Stimulated activated CD8-positive, alpha-beta memory T cell treated with anti-CD3 and anti-CD28 coated beads, Interleukin-15, amount 100 ng/mL, for 24 hours (primary cell): ENCODE measurements around the gene SLC24A3.
"Not testable (repeated sequence)": the region's sequence is repeated elsewhere in the genome, so short reads cannot be mapped to it uniquely, and the experiment has no call there.

Source experiments
- DNase-seq: peaks from one replicate; pipeline ENCODE4 v3.0.0-alpha.2; 2020; ENCODE audit warnings: low read depth

The SLC24A3 gene

DNA sequence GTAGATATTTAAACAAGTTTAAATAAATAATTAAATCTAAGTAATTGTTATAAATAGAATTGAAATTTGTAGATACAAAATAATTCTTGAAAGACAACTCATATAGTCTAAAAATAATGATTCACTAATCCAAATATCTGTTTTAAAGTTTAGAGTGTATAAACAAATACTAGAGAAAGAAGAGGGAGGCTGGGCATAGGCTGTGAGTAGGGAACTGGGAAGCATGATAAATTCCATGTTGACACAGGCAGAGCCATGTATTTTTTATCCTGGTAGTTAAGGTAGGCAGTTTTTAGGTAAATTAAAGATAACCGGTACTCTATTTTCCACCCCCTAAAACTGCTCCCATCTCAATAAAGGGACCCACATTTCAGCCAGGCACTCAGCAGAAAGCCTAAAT lies 534.0 kb downstream of the SLC24A3 start:
- no peak for DNase-seq

GRCh38 chr20:19747903-19748302 lies 535.5 kb downstream of the SLC24A3 start:
- DNase-seq: no peak

- DNase-seq: no peak
These were observed 536.2 kb downstream of the SLC24A3 start for GRCh38 chr20:19748681-19749080.

DNA sequence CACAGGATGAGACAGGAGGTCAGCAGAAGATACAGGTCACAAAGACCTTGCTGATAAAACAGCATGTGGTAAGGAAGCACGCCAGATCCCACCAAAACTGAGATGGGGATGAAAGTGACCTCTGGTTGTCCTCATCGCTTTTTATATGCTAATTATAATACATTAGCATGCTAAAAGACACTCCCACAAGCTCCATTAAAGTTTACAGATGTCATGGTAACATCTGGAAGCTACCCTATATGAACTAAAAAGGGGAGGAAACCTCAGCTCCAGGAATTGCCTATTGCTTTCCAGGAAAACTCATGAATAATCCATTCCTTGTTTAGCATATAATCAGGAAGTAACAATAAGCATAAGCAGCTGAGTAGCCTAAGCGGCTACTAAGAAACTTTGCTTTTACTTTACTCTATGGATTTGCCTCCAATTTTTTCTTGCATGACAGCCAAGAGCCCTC lies 537.2 kb downstream of the SLC24A3 start:
- no peak for DNase-seq

DNA sequence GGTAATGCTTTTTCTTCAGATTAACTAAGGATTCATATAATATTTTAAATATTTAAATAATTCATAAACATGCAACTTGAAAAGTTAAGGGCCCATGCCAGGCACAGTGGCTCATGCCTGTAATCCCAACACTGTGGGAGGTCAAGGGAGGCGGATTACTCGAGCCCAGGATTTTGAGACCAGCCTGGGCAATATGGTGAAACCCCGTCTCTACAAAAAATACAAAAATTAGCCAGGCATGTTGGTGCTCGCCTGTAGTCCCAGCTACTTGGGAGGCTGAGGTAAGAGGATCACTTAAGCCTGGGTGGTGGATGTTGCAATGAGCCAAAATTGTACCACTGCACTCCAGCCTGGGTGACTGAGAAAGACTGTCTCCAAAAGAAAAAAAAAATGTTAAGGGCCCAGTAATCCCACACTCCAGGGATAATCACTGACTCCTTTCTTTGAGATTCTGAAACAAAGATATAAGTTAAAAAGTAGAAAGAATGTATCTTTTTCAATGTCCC lies 537.7 kb downstream of the SLC24A3 start:
- DNase-seq: no peak

GRCh38 chr20:19750907-19751636 lies 538.6 kb downstream of the SLC24A3 start:
- DNase-seq: no peak

- DNase-seq: not testable (repeated sequence)
These were observed 541.8 kb downstream of the SLC24A3 start for GRCh38 chr20:19754201-19754600.

DNA sequence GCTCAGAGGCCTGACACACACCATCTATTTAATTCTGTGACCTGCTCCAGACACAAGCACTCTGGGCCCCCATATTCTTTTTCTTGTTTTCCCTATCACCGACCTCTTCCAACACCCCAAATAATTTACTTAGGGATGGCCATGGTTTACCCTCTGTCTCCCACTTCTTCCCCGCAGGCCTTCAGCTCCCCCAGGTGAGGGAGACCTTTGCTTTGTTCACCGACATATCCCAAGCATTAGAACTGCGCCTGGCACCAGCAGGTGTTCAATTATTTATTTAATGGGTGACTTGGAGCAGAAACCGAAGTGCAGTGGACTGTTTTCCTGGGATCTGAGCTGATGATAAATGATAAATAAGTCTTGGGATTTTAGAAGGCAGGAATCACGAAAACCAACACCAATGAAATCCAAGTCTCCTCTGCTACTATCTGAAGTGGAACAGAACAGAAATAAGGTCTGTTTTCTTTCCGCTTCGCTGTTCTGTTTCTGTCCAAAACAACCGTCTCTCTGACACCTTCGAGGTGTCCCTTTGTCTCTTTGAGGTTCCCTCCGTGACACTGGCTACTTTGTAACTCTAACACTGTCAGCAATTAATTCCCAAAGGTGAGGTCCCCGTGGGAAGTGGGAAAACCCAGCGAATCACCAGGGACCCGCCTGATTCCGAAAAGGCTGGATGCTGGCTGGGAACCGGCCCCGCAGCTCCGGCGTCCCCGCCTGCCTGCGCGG lies 544.5 kb downstream of the SLC24A3 start:
- no peak for DNase-seq

GRCh38 chr20:19757487-19758132 lies 545.2 kb downstream of the SLC24A3 start:
- no peak for DNase-seq

- no peak for DNase-seq
These were observed 545.7 kb downstream of the SLC24A3 start, which contains the start of gene RIN2 for GRCh38 chr20:19758133-19758500. Gene RIN2, plus strand, starts transcription at chr20:19758258. Its CDS starts 131,344 bp downstream, at chr20:19889602.

DNA sequence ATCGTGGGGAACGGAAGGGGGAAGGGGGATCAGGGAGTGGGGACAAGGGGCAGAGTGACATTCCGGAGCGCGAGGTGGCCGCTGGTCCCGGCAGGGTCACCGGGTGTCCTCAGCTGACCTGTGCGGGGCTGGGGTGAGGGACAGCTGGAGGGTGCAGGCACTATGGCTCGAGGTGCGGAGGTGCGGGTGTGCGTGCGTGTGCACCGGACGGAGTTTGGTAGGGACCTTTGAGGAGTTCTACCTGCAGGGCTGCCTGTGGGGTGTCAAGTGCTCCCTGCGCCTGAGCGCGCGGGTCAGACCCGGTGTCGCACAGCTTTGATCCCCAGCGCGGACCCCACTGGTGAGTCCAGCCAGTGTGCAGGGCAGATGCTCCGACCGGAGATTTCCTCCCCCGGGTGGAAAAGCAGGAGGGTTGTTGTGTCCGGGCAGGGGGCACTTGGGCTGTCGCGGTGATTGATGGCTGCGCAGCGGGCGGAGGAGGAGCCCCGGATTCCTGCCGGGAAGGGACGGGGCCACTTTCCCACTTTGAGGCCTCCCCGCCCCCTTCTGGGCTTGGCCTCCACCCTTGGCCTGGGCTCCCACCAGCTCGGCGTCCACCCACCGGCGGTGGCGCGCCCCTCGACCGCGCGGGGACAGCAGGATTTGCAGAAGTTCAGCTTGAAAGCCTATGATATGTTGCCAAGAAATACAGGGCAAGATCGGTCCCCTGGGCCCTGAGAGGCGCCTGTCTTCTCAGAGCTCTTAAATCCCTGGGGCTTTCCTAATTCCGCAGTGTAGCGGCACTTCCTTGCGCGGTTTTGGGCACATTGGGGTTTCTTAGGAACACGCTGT lies 546.3 kb downstream of the SLC24A3 start:
- no peak for DNase-seq

DNA sequence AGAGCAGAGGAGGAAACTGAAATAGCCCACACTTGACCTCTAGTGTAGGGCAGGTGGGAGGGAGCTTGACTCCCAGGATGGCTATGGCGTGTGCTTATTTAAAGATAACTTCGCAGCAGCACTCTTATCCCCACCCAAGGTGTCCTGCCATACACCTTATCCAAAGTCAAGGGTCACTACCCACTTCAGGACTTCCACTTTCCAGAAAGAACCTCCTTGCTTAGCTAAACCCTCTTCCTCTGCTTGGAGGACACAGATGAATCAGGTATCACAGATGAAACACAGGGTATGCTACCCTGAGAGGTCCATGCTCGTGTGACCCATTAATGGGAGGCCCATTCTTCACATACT lies 547.9 kb downstream of the SLC24A3 start:
- DNase-seq: no peak

DNA sequence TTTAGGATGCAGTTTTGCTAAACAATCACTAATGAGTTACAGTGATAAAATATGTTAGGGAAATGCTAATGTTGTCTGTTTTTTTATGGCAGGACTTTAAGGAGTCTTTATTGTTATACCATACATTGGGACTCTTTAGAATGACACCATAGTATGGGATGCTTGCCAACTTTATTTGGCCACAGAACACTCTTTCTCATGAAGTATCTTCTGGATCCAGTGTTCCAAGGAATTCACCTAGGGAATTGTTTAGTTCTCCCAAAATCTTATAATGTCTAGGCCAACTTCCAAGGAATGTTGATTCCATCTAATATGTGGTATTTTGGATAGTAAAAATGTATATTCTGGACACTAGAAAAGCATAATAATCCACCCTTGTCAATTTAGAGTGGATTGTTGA lies 548.9 kb downstream of the SLC24A3 start:
- DNase-seq: no peak

GRCh38 chr20:19761841-19762240 lies 549.4 kb downstream of the SLC24A3 start:
- DNase-seq: no peak

GRCh38 chr20:19764207-19764606 lies 551.8 kb downstream of the SLC24A3 start:
- DNase-seq: no peak

DNA sequence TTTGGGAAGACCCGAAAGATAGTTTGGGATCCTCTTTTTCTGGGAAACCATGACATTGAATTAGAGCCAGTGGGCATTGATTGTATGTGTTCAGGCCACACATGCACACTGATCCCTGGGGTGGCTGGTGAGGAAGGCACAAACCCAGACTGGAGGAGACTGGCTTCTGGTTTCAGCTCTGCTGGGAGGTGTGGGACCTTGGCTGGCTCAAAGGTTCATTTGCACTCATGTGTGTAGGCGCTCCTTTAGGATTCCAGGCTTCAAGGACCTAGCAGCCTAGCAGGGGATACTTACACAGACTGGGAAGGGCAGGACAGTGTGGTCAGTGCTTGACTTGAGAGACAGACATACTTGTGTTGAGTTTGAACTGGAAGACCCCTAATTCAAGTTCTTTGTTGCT lies 552.8 kb downstream of the SLC24A3 start:
- no peak for DNase-seq

DNA sequence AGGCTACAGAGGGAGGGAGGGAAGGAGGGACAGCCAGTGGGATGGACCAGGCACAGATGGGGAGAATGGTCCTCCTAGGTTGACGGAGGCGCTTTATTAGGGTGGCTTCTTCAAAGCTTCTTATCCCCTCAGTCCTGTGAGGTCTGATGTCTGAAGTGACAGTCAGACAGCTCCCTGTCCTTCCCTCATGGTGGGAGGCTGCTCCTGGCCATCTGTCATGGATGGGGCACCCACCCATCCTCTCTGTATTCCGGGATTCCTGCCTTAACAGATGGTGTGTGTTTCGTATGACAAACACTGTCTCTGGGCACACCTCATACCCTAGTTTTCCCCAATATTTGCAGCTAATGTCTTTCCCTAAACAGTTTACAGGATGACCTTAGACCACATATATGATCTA lies 553.5 kb downstream of the SLC24A3 start:
- DNase-seq: no peak

DNA sequence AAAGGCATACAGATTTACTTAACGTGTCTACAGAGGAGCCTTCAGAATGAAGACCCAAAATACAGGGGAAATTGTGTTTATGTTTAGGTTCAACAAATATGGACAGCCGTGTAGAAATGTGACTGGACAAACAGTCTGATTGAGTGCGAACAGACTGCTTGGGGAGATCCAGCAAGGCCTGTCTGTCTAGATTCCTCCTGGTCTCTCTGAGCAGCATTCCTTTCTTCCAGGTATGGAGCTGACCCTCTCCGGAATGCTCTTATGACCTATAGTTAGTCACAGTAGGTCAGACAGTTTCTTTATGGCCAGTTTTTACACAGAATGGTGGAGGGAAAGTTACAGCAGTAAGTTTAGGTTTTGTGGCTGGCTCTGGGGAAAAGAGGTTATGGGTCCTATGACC lies 554.6 kb downstream of the SLC24A3 start:
- DNase-seq: no peak

DNA sequence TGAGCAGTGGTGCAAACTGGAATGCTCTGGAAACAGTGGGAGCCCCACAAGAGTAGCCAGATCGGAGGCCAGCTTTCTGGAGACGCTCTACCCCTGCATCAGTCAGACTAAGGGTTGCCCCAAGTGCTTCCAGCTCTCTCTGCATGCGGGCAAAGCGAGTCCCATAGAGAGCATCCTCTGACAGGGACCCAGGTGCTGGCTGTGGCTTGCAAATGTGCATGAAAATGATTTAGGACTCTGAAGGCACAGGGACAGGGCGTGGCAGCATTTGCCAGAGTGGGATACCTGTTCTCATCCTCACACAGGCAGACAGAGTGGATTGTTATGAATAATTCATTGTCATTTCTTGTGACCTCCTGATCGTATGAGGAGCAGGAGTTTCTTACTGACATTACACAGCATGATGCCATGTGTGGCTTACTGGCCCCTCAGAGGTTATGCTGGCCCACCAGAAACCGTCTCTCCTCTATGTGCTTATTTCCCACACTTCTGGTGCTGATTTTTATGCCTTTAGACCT lies 555.9 kb downstream of the SLC24A3 start:
- DNase-seq: no peak

- DNase-seq: no peak
These were observed 557.1 kb downstream of the SLC24A3 start for GRCh38 chr20:19769507-19769906.

DNA sequence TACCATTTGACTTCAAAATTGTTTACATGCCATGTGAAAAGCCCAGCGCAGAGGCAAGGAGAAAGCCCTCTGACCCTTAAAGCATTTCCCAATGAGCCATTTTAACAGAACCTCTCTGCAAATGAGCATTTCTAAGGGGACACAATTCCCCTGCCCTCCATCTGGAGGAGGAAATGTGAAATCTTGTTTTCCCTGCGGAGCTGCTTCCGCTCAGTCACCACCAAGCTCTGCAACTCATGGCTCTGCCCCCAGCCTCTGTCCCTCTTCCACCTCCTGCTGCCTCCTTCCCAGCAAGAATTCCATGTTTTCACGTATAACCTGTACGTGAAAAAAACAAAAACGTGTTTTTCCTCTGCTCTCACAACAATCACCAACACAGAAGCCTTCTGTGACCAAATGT lies 557.9 kb downstream of the SLC24A3 start:
- no peak for DNase-seq

- DNase-seq: no peak
These were observed 558.6 kb downstream of the SLC24A3 start for GRCh38 chr20:19771031-19771430.
